Measurements from ENCODE around the gene FGD5.

- TF ChIP-seq EP300 (IDR thresholded peaks at IDR 0.05; ENCODE audit: low read length) (peak; percentile 54), BRCA1 (IDR thresholded peaks at IDR 0.05) (no peak), BRCA1 (CRISPR knock-in tag; IDR thresholded peaks at IDR 0.05) (no peak), CBX2 (IDR thresholded peaks at IDR 0.05; ENCODE audit: insufficient read depth, low read length, poor library complexity, severe bottlenecking) (no peak), ZNF79 (CRISPR knock-in tag; IDR thresholded peaks at IDR 0.05; ENCODE audit: low read depth) (no peak)
- TF ChIP-seq, protein P1, sequence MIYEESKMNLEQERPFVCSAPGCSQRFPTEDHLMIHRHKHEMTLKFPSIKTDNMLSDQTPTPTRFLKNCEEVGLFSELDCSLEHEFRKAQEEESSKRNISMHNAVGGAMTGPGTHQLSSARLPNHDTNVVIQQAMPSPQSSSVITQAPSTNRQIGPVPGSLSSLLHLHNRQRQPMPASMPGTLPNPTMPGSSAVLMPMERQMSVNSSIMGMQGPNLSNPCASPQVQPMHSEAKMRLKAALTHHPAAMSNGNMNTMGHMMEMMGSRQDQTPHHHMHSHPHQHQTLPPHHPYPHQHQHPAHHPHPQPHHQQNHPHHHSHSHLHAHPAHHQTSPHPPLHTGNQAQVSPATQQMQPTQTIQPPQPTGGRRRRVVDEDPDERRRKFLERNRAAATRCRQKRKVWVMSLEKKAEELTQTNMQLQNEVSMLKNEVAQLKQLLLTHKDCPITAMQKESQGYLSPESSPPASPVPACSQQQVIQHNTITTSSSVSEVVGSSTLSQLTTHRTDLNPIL (CRISPR knock-in tag; IDR thresholded peaks at IDR 0.05) = no peak
Observed at GRCh38 chr3:14947886-14948608, 129.3 kb downstream of the FGD5 start.

All from K562 (cell line).